ENCODE measurements around the gene RGS19.

RGS19 gene

DNA sequence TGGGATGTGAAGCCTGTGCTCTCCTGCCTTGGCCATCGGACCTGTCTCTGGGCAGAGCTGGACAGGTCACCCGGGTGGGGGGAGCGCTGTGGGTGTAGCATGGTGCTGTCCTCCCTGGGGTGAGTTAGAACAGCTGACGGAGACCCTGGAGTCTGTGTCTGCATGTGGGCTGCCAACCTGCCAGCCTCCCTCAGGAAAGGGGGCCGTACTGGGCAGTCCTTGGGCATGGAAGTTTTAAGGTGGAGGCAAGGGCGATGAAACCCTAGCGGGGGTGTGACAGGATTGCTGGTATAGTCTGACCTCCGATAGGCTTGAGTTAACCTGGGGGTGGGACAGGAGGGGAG lies 32.3 kb downstream of the RGS19 start:
- no peak for DNase-seq

DNA sequence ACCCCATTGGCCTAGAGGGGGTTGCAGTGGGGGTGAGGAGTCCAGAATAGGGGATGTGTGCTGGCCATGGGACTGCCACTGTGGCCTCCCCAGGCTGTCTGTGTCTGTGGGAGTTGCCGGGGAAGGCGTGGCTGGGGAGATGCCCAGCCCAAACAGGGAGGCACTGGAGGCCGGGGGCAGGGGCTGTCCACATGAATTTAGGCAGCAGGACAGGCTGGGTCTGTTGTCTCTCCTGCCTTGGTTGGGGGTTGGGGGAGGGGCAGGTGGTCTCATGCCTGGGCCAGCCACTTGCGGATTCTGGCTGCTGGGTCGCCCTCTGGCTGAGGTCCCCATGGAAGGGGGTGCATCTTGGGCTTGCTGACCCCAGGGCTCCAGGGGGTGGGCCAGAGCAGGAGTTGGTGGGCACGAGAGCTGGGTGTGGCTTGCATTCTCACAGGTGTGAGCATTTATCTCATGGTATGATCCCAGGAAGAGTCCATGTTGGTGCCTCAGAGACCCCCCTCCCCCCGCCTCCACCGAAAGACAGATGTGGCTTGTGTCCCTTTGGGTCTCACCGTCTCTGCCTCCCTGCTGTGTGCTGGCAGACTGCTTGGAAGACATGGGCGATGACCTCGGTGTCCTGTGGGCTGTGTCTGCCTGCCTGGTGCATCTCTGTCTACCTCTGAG lies 33.8 kb downstream of the RGS19 start:
- no peak for DNase-seq

DNA sequence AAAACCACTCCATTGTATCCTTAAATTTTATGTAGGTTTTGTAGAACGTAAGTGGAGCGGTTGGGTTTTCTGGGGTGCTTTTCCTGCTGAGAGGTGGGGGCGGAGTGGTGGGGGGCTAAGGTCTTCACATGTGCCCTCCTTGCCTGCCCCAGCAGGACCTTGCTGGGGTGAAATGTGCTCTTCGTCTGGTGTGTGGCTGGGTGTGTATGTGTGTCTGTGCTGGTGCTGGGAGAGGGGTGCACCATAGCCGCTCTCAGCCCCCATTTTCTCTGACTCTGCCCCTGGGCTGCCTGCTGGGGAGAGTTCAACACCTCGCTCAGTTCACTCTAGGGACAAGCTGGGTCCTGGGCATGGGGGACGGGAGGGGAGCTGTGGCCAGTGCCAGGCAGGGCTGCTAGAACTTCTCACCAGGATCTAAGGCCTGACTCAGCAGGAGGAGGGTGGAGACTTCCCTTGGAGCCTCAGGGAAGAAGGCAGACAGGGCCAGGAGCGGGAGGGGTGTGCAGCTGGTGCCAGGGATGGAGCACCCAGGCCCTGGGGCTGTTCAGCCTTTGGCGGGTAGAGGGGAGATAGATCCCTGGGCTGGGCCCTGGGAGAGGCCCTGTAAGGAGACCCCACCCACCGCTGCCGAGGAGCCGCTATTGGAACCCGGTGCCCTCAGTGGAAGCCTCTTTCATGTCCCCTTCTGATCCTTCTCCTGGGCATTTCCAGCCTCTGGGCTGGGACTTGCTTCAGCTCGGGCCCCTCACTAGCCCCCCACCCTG lies 34.7 kb downstream of the RGS19 start:
- peak; percentile 50 for DNase-seq

DNA sequence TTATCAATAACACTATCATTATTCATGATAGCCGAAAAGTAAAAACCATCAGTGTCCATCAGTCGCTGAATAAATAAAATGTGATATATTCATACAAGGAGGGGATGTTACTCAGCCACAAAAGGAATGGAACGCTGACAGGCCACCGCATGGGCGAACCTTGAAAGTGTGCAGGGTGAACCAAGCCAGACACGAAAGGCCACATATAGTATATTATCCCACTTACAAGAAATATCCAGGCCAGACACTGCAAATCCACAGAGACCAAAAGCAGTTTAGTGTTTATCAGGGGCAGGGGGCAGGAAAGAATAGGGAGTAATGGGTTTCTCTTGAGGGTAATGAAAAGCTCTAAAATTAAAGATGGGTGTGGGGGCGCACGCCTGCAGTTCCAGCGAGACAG lies 35.5 kb downstream of the RGS19 start:
- no peak for DNase-seq

DNA sequence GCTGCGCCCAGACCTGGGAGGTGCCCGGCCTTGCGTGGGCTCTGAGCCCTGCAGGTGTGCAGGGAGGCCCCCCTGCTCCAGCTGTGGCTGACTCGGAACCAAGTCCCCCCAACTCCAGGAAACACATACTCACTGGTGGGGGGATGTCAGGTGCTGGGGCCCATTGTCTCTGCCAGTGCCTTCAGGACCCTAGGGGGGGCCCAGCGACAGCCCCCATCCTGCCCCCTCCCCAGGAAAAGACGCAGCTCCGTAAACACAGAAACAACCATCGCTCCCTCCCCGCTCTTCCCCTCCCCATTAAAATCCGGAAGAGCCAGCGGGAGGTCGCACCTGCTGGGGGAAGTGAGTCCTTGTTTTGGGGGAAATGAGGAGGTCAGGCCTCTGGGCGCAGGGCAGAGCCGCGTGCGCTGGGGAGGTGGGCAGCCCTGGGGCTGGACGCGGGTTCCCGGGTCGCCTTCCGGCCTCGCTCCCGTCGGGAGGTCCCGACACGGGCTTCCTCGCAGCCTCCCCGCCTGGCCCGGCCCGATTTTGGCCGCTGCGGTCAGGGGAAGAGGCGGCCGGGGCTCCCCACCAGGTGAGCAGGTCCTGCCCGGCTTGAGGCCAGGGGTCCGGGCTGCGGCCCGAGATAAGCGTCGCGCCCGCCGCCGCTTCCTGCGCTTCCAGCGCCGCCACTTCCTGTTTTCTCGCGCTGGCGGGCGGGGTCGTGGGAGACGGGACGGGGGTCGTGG lies 37.1 kb downstream of the RGS19 start:
- no peak for DNase-seq

DNA sequence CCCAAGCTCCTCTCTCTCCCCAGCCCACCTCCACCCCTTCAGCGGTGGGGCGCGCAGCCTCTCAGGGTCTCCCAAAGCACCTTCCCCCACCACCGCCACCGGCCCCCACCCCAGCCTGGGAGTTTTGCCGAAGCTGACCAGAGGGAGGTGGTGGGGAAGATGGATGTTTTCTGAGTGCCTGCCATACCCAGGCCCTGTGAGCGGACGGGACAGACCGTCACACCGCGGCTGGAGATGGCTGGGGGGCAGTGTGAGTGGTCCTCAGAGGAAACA lies 37.6 kb downstream of the RGS19 start:
- DNase-seq: no peak

DNA sequence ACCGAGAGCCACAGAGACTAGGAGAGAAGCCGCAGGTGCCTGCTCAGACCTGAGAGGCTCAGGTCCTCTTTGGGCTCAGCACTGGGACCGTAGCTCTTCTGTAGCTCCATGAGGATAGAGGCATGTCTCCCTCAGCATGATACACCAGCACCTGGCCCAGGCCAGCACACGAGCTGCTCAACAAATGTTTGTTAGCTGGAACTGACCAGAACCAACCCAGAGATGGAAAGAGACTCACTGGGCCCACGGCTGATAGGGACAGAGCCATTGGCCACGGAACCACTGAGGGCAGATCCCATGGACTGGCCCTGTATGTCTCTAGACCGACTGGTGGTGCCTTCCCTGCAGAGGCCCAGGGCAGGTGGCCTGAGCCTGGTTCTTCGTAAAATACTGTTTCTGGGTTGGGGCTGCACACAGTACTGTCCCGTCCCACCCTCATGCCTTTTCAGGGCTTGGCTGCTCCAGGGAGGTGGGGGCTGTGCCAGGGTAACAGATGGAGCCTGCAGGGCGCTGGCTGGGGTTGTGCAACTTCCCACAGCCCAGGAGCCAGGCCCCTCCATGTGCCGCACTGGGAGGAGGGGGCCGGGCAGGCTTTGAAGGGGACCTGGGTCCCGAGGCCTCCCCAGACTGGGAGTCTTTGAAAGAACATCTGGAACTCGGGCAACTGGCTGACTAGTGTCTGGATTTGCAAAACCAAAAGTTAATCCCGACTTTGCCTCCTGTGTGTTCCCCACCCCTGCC lies 38.1 kb downstream of the RGS19 start:
- DNase-seq: no peak

DNA sequence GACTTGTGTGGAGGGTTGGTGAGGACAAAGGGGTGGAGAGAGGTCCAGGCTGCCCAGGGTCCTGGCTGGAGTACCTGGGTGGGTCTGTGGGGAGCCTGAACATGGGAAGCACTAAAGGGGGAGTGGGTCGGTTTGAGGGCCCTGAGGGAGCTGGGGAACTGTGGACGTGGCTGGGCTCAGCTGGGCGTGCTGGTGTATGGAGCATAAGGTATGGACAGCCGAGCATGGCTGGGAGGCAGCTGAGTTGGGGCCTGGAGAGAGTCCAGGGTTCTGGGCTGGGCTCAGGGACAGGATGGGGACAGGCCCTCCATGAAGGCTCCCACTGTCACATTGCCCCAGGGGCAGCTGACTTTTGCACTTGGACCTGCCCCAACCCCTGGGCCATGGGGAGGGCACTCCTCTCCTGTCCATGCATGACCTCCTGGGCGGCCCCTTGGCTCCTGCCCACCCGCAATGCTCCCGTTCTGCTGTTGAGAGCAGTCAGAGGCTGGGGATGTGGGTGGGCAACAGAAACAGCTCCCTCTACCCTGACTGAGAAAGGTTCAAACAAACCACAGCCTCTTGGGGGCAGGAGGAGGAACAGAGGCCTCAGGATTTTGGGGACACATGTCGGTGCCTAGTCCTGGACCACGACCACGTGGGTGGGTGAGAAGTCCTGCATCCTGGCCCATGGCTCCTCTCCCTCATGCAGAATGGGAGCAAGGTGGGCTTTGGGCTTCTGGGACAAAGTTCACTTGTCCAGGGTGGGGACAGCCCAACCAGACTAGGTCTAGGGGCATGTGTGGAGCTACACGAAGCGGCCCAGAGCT lies 38.9 kb downstream of the RGS19 start:
- no peak for DNase-seq

DNA sequence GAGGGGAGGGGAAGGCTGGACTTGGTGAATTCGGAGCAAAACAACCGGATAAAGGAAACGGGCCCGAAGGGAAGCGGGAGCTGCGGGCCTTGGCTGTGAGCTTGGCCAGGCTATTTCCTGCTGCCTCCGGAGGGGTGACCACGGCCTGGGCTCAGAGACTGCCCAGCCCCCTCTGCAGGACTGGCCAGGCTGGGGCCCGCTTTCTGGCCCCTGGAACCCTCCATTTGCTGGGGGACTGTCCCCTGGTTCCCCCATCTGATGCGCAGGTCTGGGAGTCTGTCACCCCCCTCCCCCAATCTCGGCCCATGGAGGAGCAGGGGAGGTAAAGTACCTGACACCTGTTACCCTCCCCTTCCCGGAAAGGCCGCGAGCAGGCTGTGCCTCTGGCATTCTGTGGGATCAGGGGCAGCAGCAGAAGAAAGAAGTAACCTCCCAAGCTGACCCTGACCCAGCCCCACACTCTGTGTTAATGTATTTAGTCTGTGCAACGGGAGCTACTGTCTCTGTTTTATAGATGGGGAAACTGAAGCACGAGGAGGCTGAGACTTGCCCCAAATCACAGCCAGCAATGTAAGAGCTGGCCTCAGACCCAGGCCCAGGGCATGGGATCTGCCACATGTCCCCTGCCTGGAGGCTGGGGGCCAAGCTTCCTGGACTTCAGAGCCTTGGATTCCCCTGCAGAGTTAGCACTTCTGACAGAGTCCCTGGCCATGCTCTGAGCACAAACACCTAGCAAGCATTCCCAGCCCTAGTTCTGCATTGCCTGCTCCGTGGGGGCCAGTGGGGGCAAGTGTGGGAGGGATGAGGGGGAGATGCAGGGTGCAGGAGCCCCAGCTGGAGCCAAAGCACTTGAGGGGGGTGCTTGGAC lies 39.8 kb downstream of the RGS19 start:
- no peak for DNase-seq

DNA sequence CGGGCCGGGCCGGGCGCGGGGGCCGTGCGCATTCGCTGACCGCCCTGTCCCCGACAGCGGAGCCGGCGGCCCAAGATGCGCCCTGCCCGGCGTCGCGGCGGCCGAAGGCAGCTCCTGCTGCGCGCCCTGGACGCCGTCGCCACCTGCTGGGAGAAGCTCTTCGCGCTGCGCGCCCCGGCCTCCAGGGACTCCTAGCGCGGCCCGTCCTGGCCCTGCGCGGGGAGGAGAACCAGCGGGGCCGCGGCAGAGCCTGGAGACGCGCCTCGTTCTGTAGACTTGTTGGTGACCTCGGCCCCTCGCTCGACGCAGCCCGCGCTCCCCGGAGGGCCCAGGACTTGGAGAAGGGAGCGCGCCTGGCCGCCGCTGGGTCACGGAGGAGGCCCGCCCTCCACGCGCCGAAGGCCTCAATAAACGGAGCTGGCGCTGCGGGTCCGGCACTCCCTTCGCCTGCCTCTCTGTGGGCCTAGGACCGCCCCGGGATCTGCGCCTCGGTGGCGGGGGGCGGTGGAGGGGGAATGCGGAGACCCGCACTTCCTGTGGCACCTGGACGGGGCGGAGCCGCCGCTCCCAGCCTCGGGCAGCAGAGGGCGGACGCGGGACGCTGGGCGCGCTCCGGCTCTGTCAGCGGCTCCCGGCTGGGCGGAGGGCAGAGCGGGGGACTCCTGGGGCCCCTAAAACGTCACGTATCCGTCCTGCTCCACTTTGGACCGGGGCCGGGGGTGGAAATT lies 40.6 kb downstream of the RGS19 start:
- peak; percentile 64 for DNase-seq

DNA sequence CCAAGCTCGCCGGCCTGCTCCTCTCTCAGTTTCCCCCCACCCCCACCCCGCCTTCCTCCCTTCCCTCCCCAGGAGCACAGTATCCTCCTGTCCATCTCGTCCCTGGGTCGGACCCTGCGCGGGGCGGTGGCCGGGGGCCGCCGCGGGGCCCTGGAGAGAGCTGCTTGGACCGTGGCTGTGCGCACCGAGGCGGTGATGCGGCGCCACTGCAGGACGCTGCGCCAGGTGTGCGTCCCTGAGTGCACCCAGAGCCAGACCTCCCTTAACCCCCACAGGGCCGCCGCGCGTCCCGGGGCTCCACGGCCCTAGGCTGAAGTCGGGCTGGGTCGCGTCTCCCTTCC lies 41.1 kb downstream of the RGS19 start:
- no peak for DNase-seq

DNA sequence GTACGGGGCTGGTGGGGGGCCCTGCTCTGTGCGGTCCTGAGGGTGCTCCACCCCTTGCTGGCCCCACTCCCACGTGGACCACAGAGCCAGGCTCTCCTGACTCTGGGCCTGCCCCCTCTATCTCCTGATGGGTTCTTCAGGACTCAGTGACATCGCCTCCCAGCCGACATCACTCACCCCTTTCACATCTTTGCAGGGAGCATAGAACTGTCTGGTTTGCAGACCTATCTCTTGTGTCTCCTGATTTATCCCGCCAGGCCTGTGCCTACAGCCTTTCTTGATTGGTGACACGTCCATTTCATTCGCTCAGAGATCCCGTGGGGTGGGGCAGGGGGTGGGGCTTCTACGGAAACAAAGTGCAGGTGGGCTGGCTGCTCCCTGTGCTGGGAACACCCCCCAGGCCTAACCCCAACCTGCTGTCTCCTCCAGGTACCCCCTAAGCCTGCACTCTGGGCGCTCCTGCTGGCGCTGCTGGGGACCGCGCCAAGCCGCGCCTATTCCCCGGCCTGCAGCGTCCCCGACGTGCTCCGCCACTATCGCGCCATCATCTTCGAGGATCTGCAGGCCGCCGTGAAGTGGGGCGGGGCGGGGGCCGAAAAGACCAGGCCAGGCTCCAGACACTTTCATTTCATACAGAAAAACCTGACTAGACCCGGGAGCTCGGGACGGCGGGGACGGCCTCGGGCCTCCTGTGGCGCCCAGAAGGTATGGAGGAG lies 41.7 kb downstream of the RGS19 start:
- DNase-seq: peak; percentile 54

DNA sequence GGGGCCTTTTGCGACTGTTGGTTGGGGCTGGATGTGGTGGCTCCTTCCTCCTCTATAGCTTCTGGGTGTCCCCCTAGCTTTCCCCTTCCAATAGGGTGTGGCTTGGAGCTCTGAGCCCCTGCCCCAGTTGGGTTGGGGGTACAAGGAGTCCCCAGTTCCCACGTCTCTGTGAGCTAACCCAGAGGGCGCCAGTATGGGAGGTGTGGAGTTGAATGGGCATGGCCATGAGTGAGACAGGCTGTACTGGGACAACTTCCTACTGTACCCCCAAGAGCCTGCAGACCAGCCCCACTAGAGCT lies 42.2 kb downstream of the RGS19 start:
- no peak for DNase-seq

DNA sequence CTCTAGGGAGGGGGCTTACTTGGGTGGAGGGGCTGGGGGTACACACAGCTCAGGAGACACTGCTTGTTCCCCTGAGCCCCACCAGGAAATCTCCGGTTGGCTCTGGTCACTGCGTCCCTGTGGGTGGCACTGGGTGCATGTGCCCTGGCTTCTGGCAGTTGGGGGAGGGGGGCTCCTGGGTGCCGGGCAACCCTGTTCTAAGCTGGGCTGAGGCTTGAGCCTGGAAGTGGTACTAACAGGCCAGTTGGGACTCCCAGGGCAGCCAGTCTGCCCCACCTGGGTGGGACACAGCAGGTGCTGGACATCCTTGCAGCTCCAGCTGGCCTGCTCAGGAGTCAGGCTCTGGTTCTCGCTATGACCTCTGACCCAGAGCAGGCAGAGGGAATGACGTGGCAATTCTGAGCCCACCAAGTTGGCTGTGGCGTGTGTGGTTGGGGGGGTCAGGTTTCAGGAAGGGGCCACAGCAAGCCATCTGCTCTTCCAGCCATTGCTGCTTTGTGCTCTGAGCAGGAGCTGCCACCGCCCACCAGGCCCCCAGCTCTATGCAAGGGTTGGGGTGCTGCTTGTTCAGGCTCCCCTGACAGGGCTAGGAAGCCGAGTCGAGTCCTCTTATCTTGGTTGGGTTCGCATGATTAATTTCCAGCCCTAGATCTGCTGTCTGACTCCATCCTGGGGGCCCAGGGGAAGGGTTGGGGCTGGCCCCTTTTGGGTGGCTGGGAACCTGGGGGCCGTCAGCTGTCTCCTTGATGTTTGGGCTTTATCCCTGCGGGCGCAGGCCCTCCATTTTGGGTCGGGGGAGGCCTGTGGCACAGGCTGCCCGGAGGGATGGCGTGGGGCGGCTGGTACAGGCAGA lies 42.7 kb downstream of the RGS19 start:
- no peak for DNase-seq

DNA sequence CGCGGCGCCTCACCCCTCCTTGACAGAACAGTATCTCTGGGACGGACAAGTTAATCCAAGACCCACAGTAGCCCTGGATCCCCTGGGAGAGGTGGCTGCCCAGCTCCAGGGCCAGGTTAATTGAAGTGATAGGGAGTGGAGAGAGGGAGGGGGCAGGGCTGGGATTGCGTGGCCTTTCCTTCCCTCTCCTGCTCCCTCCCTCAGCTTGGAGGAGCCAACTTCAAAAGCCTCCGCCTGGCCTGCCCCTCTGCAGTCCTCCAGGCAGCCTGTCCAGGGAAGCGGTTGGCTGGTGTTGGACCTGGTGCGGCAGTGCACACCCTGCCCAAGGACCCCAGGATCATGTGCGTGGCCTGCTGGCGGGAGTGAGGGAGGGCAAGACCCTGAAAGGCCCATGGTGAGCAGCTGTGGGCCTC lies 43.4 kb downstream of the RGS19 start, which contains the start of gene C20orf204:
Gene C20orf204, plus strand, starts transcription at position 250 of the 413 bp plus-strand sequence. Its CDS starts 142 bp downstream, at position 392.
- no peak for DNase-seq

DNA sequence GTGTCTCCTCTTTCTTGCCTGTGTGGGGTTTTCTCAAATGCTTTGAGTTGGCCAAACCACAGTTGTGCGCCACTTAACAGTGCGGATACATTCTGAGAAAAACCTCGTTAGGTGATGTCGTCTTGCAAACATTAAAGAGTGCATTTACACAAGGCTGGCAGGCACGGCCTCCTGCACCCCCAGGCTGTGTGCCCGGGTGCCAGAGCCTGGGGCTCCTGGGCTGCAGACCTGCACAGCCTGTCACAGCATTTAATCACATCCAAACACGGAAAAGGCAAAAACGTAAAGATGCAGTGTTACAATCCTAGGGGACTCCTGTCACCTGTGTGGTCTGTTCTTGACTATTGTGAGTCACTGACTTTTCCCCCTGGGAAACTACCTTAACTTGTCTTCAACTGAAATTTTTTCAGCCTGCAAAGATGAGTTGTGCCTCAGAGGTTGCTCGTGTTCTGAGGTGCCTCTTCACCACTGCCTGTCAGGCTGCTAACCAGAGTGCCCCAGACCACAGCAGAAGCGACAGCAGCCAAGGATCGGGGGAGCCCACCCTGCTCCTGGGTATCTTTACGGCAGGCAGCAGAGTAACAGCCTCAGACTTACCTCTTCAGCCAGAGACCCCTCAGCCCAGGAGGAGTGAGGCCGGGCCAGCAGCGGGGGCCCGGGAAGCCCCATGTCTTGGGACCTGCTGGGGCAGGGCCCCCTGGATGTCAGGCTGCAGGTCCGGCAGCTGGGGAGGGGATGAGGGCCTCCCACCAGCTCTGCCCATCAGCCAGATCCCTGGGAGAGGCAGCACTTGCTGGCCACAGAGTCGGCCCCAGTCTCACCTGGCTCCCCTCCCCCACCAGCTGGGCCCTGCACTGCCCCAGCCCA lies 44.0 kb downstream of the RGS19 start:
- no peak for DNase-seq

DNA sequence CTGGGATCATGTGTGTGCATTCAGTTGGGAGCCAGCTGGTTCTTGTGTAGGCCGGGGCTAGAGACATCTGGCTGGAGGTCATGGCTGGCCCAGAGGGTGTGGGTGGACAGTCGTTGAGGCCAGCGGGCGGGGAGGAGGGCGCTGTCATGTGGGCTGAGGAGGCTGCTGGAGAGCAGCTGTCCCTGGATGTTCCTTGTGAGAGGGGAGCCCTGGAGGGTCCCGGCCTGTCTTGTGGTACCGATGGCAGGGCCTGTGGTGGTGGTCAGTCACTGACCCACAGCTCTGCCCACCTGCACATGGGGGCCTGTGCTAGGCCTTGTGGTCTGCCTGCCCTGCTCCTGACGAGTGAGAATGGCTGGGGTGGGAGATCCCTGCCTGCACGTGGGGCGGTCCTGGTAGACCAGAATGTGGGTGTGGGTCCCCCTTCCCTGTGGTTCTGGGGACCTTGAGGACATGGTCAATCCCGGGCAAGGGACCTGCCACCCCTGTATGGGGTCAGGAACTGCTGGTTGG lies 45.3 kb downstream of the RGS19 start:
- no peak for DNase-seq

All from COR-L47 (cell line).